ENCODE measurements around the gene BMP7.

DNA sequence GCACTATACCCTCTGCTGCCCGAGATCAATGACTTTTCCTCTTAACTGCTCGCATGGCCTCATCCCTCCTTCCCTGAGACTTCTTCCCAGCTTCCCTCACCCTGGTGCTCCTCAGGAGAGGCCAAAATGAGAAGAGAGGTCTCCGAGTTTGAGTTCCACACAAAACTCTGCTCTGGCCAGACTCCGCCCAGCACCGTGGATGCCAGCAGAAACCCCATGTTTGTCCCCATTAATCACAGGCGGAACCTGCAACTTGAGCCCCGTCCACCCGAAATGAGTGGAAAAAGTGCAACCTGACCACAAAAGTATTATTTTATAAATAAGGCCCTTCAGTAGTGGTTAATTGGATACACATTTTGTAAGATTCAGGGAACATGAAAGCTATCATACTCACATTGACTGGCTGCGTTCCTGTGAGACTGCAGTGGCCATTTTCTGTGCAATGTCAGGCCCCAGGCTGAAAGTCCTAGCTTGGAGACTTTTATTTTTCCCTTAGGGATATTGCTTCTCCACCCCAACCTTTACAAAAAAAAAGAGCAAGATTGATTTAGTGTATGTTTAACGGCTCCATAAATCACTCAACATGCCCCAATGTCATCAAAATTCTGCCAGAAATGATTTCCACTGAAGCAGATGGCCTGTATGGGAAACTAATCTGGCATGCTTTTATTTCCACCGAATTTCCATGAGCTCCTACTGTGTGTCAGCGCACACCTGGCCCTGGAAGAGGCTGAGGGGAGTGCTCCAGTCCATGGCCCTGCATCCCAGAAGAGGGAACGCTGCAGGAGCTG lies 134.6 kb downstream of the BMP7 start:
- TF ChIP-seq, protein P1, sequence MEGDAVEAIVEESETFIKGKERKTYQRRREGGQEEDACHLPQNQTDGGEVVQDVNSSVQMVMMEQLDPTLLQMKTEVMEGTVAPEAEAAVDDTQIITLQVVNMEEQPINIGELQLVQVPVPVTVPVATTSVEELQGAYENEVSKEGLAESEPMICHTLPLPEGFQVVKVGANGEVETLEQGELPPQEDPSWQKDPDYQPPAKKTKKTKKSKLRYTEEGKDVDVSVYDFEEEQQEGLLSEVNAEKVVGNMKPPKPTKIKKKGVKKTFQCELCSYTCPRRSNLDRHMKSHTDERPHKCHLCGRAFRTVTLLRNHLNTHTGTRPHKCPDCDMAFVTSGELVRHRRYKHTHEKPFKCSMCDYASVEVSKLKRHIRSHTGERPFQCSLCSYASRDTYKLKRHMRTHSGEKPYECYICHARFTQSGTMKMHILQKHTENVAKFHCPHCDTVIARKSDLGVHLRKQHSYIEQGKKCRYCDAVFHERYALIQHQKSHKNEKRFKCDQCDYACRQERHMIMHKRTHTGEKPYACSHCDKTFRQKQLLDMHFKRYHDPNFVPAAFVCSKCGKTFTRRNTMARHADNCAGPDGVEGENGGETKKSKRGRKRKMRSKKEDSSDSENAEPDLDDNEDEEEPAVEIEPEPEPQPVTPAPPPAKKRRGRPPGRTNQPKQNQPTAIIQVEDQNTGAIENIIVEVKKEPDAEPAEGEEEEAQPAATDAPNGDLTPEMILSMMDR (conservative IDR thresholded peaks at IDR 0.05; ENCODE audit: low read depth, low read length): no peak
- no peak for TF ChIP-seq EZH2 (IDR thresholded peaks at IDR 0.05; ENCODE audit: borderline replicate concordance, low read depth, low read length, poor library complexity, severe bottlenecking)

All from A673 (cell line).